ENCODE measurements around the gene CYP4F22. TPM values are rescaled to one million over a fixed set of nuclear protein-coding genes. Genes with fewer than 3 reads are reported as not detected.

The CYP4F22 gene
- total RNA-seq, 2 donors from 2014 or later: 0.19 to 0.22 TPM

- no peaks in the 10 kb centered on the region for H3K36me3 ChIP-seq
- no peak overlapping the region for H3K9ac ChIP-seq (ENCODE audit: low read depth in 2 of 2, low read length in 2 of 2)
- DNase-seq: peak; percentile 30
- intact Hi-C loops (cut with DNase I): loop anchor here (10.0 kb wide), 2 partner anchors 127 to 287 kb away; no protein-coding TSS in a partner anchor
- no peaks in the 10 kb centered on the region for H3K27me3 ChIP-seq
- H3K4me3 ChIP-seq: peak overlapping the region; percentile 19
- TF ChIP-seq, protein P1, sequence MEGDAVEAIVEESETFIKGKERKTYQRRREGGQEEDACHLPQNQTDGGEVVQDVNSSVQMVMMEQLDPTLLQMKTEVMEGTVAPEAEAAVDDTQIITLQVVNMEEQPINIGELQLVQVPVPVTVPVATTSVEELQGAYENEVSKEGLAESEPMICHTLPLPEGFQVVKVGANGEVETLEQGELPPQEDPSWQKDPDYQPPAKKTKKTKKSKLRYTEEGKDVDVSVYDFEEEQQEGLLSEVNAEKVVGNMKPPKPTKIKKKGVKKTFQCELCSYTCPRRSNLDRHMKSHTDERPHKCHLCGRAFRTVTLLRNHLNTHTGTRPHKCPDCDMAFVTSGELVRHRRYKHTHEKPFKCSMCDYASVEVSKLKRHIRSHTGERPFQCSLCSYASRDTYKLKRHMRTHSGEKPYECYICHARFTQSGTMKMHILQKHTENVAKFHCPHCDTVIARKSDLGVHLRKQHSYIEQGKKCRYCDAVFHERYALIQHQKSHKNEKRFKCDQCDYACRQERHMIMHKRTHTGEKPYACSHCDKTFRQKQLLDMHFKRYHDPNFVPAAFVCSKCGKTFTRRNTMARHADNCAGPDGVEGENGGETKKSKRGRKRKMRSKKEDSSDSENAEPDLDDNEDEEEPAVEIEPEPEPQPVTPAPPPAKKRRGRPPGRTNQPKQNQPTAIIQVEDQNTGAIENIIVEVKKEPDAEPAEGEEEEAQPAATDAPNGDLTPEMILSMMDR (IDR thresholded peaks at IDR 0.05): no peak
- no peak overlapping the region for H3K27ac ChIP-seq
- H3K4me1 ChIP-seq: peaks cover 6% of the 10 kb centered on the region
- H3K9me3 ChIP-seq: no peaks in the 10 kb centered on the region
These were observed 43.1 kb downstream of the CYP4F22 start for GRCh38 chr19:15551293-15552004.

DNA sequence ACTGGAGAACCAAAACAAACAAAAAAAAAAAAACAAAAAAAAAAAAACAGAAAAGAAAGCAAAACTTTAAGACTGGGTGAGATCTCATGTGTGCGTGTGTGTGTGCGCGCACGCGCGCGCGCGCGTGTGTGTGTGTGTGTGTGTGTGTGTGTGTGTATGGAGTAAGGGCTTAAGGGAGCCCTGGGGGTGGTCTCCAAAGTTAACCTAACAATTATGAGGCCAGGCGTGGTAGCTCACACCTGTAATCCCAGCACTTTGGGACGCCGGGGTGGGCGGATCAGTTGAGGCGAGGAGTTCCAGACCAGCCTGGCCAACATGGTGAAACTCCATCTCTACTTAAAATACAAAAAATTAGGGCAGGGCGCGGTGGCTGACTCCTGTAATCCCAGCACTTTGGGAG, 46.7 kb downstream of the CYP4F22 start:
- no peak overlapping the region for H3K27ac ChIP-seq
- H3K4me1 ChIP-seq: peaks cover 6% of the 10 kb centered on the region
- H3K4me3 ChIP-seq: no peak overlapping the region
- intact Hi-C loops (cut with DNase I): loop anchor here (5.0 to 10.0 kb wide), 4 partner anchors 130 to 463 kb away; no protein-coding TSS in a partner anchor
- H3K9ac ChIP-seq (ENCODE audit: low read depth in 2 of 2, low read length in 2 of 2): no peak overlapping the region
- no peaks in the 10 kb centered on the region for H3K9me3 ChIP-seq
- TF ChIP-seq, protein P1 (IDR thresholded peaks at IDR 0.05): no peak
- H3K36me3 ChIP-seq: no peaks in the 10 kb centered on the region
- DNase-seq: no peak
- no peaks in the 10 kb centered on the region for H3K27me3 ChIP-seq

DNA sequence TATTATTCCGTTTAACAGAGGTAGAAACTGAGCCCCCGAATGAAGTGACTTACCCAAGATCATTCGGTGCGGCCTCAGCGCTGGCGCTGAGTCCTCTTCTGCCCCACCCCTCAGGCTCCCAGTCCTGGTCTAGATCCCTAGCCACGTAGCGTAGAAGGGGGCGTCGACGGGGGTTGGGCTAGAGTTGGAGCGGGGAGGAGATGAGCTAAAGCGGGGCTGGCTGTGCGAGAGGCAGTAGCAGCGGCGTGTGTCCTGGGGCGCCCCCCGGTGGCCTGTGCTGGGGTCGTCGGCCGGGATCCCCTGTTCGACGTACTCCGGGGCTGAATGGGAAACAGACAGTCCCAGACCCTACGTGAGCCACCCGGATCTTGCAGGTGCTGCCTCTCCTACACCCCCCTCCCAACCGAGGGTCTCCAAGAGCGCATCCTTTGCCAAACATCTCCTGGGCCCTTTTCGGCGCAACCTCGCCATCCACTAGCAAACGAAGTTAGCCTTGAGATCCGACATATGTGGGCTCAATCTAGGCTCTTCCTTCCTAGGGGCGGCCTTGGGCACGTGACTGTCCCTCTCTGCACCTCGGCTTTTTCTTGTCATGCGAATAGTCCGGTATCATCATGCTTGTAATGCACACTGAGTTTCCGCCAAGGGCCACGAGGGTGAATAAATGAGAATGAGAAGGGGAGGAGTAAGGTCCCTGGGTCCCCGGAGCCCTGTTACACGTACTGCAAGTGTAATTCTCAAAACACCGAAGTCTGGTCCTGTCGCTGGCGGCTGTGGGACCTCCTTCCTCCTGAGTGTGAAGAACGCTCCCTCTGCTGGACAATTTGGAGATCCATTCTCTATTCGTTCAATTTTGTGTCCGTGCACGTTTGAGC, 47.7 kb downstream of the CYP4F22 start:
- H3K27me3 ChIP-seq: no peaks in the 10 kb centered on the region
- H3K27ac ChIP-seq: no peak overlapping the region
- H3K4me1 ChIP-seq: peaks cover 6% of the 10 kb centered on the region
- peak overlapping the region in 1 of 2 donors; percentile 22 for H3K9ac ChIP-seq (ENCODE audit: low read depth in 2 of 2, low read length in 2 of 2)
- H3K4me3 ChIP-seq: peak overlapping the region; percentile 26
- H3K36me3 ChIP-seq: no peaks in the 10 kb centered on the region
- intact Hi-C loops (cut with DNase I): loop anchor here (5.0 to 10.0 kb wide), 4 partner anchors 131 to 464 kb away; no protein-coding TSS in a partner anchor
- TF ChIP-seq, protein P1 (IDR thresholded peaks at IDR 0.05): peak; percentile 60
- DNase-seq: peak; percentile 90
- H3K9me3 ChIP-seq: no peaks in the 10 kb centered on the region

- H3K9me3 ChIP-seq: no peaks in the 10 kb centered on the region
- TF ChIP-seq, protein P1 (IDR thresholded peaks at IDR 0.05): no peak
- H3K9ac ChIP-seq (ENCODE audit: low read depth in 2 of 2, low read length in 2 of 2): no peak overlapping the region
- H3K27ac ChIP-seq: no peak overlapping the region
- H3K4me3 ChIP-seq: no peak overlapping the region
- peaks cover 6% of the 10 kb centered on the region for H3K4me1 ChIP-seq
- no peaks in the 10 kb centered on the region for H3K36me3 ChIP-seq
- no peaks in the 10 kb centered on the region for H3K27me3 ChIP-seq
- no peak for DNase-seq
- intact Hi-C loops (cut with DNase I): loop anchor here (5.0 to 10.0 kb wide), 4 partner anchors 132 to 464 kb away; no protein-coding TSS in a partner anchor
These were observed 48.4 kb downstream of the CYP4F22 start for GRCh38 chr19:15556634-15557181.

- Histone ChIP-seq H3K27ac (no peak overlapping the region), H3K27me3 (no peaks in the 10 kb centered on the region), H3K4me3 (no peak overlapping the region), H3K9ac (ENCODE audit: low read depth in 2 of 2, low read length in 2 of 2) (no peak overlapping the region), H3K36me3 (no peaks in the 10 kb centered on the region), H3K4me1 (peaks cover 6% of the 10 kb centered on the region), H3K9me3 (no peaks in the 10 kb centered on the region)
- no peak for DNase-seq
- intact Hi-C loops (cut with DNase I): loop anchor here (5.0 to 10.0 kb wide), 4 partner anchors 132 to 465 kb away; no protein-coding TSS in a partner anchor
- TF ChIP-seq, protein P1 (IDR thresholded peaks at IDR 0.05): no peak
These were observed 48.9 kb downstream of the CYP4F22 start for GRCh38 chr19:15557223-15557622.

Measured in colonic mucosa (tissue), 4 donors.